Caco-2 (cell line): ENCODE data around the gene EFNA3. TPM values are rescaled to one million over a fixed set of nuclear protein-coding genes. Genes with fewer than 3 reads are reported as not detected.
A peak's percentile ranks its signal among the peaks of the same experiment; 100 is the strongest.

Experiments
- BruUV-seq: library from RNA; stranded (reverse); fragments of 400-500 nt; replicated peaks from 2 replicates; lab custom pipeline; 2021; lab: Mats Ljungman, UMichigan
- CTCF ChIA-PET: fragments of 300-600 bp; sonication (Branson Sonifier 250); formaldehyde crosslinking; loops from one replicate; lab custom pipeline; 2022; ENCODE audit warnings: antibody characterized with exemption; lab: Charles Lee
- POLR2A ChIA-PET: fragments of 300-600 bp; sonication (Branson Sonifier 250); formaldehyde crosslinking; loops from one replicate; lab custom pipeline; 2022; ENCODE audit warnings: antibody characterized with exemption; lab: Charles Lee
- DNase-seq, 2 experiments: peaks; one replicate each; pipeline versions ENCODE4 v3.0.0 to v3.0.0-alpha.2; 2020 to 2022
- H3K27me3 ChIP-seq: replicated peaks from 2 replicates; pipeline ENCODE4 v1.6.0; 2011; ENCODE audit warnings: low read length; ENCODE audit not compliant: control insufficient read depth, insufficient read depth
- H3K36me3 ChIP-seq: 2 replicates; pipeline ENCODE4 v1.5.1; 2011; ENCODE audit warnings: low read length; ENCODE audit not compliant: control insufficient read depth, insufficient read depth
- H3K4me1 ChIP-seq: fragments of 250-450 bp; sonication (Bioruptor Pico); 2 replicates; pipeline ENCODE4 v1.5.1; 2020; ENCODE audit warnings: mild to moderate bottlenecking
- H3K4me3 ChIP-seq: 2 replicates; pipeline ENCODE4 v1.5.1; 2011; ENCODE audit warnings: low read depth, mild to moderate bottlenecking, control low read depth, low read length
- H3K9me3 ChIP-seq: fragments of 250-450 bp; sonication (Bioruptor Pico); 2 replicates; pipeline ENCODE4 v1.5.1; 2020; ENCODE audit warnings: mild to moderate bottlenecking, moderate library complexity
- H3K27ac Mint-ChIP-seq: one replicate; pipeline ENCODE4 v1.8.0; 2022; ENCODE audit warnings: mixed read lengths; ENCODE audit not compliant: unreplicated experiment
- H3K27me3 Mint-ChIP-seq: one replicate; pipeline ENCODE4 v1.8.0; 2022; ENCODE audit warnings: mixed read lengths; ENCODE audit not compliant: insufficient read depth, unreplicated experiment
- H3K36me3 Mint-ChIP-seq: one replicate; pipeline ENCODE4 v1.8.0; 2022; ENCODE audit warnings: mild to moderate bottlenecking, mixed read lengths; ENCODE audit not compliant: insufficient read depth, unreplicated experiment
- H3K4me1 Mint-ChIP-seq: one replicate; pipeline ENCODE4 v1.8.0; 2022; ENCODE audit warnings: low read depth, mixed read lengths; ENCODE audit not compliant: unreplicated experiment
- H3K4me3 Mint-ChIP-seq: one replicate; pipeline ENCODE4 v1.8.0; 2022; ENCODE audit warnings: mild to moderate bottlenecking, moderate library complexity, mixed read lengths; ENCODE audit not compliant: unreplicated experiment
- H3K9me3 Mint-ChIP-seq: one replicate; pipeline ENCODE4 v1.8.0; 2022; ENCODE audit warnings: mixed read lengths; ENCODE audit not compliant: unreplicated experiment
- intact Hi-C: fragments of 100-400 bp; cut with micrococcal nuclease; formaldehyde crosslinking; loops from one replicate; pipeline ENCODE4 v1.10.0; 2022; ENCODE audit not compliant: unreplicated experiment
- total RNA-seq: library from RNA; stranded (reverse); gene quantifications from 2 replicates; pipeline ENCODE4 v1.2.3, GENCODE V29; 2022
- TF ChIP-seq, protein P1 (sequence below), 2 experiments: fragments of 200-600 bp in 1 of 2; IDR thresholded peaks; 1 replicate in 1 of 2; 2 replicates in 1 of 2; pipeline versions ENCODE4 v1.5.1 to v1.8.0; 2011 to 2022; ENCODE audit warnings: antibody characterized with exemption in 1 of 2, control low read depth in 1 of 2, inconsistent platforms in 1 of 2, low read depth in 1 of 2, low read length in 1 of 2, mild to moderate bottlenecking in 1 of 2, moderate library complexity in 1 of 2; ENCODE audit not compliant: insufficient read depth in 1 of 2, severe bottlenecking in 1 of 2, unreplicated experiment in 1 of 2

EFNA3 gene
- total RNA-seq, 1 experiment from 2014 or later: 3.5 TPM

DNA sequence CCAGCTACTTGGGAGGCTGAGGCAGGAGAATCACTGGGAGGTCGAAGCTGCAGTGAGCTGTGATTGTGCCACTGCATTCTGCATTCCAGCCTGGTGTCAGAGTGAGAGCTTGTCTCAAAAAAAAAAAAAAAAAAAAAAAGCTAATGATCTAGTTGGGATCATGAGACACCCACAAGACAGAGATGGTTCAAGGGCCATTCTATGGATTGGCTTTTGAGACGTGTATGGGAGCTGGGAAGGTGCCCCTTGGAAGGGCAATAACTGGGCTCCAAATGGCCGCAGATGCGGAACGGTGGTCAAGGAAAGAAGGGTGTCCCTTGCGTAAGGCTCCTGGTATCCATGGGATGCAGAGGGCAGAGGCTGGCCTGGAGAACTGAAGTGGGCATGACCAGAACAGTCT lies 34.3 kb upstream of the EFNA3 start:
- no peak overlapping the region for H3K27ac Mint-ChIP-seq
- no peaks in the 10 kb centered on the region for H3K9me3 ChIP-seq
- DNase-seq: no peak
- ChIA-PET CTCF (interaction anchor here (0.5 to 2.8 kb wide), 13 partner anchors 10 to 1413 kb away, joined by 3 to 24 read pairs (median 5); partner anchors contain the start of genes EFNA3 and PMVK), POLR2A (no interaction called here)
- no peak overlapping the region for H3K4me3 ChIP-seq
- H3K4me1 ChIP-seq: peaks cover 11% of the 10 kb centered on the region
- H3K36me3 ChIP-seq: no peaks in the 10 kb centered on the region
- no peaks in the 10 kb centered on the region for H3K27me3 Mint-ChIP-seq
- intact Hi-C loops: no loop called here
- H3K36me3 Mint-ChIP-seq: no peaks in the 10 kb centered on the region
- no peak overlapping the region for H3K4me3 Mint-ChIP-seq
- BruUV-seq: no TSS peak
- H3K27me3 ChIP-seq: no peaks in the 10 kb centered on the region
- no peaks in the 10 kb centered on the region for H3K9me3 Mint-ChIP-seq
- TF ChIP-seq, protein P1, sequence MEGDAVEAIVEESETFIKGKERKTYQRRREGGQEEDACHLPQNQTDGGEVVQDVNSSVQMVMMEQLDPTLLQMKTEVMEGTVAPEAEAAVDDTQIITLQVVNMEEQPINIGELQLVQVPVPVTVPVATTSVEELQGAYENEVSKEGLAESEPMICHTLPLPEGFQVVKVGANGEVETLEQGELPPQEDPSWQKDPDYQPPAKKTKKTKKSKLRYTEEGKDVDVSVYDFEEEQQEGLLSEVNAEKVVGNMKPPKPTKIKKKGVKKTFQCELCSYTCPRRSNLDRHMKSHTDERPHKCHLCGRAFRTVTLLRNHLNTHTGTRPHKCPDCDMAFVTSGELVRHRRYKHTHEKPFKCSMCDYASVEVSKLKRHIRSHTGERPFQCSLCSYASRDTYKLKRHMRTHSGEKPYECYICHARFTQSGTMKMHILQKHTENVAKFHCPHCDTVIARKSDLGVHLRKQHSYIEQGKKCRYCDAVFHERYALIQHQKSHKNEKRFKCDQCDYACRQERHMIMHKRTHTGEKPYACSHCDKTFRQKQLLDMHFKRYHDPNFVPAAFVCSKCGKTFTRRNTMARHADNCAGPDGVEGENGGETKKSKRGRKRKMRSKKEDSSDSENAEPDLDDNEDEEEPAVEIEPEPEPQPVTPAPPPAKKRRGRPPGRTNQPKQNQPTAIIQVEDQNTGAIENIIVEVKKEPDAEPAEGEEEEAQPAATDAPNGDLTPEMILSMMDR (IDR thresholded peaks at IDR 0.05; ENCODE audit: insufficient read depth in 1 of 2, low read depth in 1 of 2, low read length in 1 of 2, severe bottlenecking in 1 of 2, unreplicated experiment in 1 of 2): no peak
- H3K4me1 Mint-ChIP-seq: peaks cover 8% of the 10 kb centered on the region

DNA sequence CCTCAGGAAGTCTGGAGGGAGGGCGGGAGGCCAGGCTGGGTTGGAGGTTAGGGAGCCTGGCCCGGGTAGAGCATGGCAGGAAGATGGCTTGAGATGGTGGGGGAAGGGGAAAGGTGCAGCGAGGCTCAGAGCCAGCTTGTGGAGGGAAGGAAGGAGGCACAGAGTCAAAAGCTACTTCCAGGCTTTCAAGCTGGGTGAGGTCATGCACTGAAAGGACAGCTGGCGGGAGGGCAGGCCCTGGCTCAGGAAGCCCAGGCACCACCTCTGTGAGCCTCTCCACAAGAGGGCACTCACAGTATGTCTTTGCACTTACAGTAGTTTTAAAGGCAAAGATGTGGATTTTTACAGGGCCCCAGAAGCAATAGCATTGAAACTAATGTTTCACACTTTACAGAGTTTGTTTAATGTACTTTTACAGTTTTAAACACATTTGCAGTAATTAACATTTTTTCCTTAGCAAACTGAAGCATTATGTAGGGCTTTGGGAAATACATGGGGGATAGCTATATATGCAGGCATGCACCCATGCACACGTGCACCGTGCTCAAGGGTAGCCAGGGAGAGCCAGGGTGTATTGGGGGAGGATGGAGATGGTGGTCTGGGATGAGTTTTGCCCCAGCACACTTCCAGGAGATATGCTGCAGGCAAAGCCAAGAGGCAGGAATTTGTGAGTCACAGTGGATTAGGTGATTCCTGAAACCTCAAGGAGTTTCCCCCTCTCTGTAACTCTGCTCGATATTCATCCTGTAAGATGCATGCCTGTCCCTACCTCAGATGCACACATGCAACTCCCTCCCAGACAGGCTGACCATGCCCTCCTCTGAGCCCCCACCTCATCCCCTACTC lies 33.6 kb upstream of the EFNA3 start:
- TF ChIP-seq, protein P1 (IDR thresholded peaks at IDR 0.05; ENCODE audit: insufficient read depth in 1 of 2, low read depth in 1 of 2, low read length in 1 of 2, severe bottlenecking in 1 of 2, unreplicated experiment in 1 of 2): peak; percentile 73 to 84

DNA sequence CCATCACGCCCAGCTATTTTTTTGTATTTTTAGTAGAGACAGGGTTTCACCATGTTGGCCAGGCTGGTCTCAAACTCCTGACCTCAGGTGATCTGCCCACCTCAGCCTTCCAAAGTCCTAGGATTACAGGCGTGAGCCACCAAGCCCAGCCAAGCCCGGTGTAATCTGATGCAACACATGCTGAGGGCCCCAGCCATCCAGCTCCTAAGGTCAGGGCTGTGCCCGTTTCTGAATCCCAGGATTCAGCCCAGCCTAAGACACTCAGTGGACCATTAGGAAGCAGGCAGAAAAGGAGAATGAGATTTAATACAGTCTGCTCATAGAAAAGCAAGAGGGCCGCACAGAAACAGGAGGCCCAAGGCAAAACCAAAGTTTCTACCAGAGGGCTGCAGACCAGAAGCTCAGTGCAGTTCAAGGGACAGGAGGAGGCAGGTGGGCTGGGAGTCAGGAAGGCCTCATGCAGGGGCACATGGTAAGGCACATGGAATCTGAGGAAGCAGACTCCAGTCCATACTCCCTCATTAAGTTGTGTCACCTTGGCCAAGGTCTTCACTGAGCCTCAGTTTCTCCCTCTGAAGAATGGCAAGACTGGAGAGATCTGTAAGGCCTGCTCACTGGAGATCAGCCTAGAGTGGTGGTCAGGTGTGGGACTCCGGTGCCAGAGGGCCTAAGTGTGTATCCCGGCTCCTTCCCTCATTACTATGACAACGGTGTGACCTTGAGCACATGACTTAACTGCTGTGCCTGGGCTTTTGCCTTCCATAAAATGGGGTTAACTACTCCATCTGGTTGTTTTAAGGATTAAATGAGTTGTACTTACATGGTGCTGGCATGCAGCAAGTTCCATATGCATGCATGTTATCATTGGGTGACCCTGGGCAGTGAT lies 29.9 kb upstream of the EFNA3 start:
- no peaks in the 10 kb centered on the region for H3K9me3 ChIP-seq
- H3K4me3 Mint-ChIP-seq: no peak overlapping the region
- no peaks in the 10 kb centered on the region for H3K36me3 ChIP-seq
- no peak overlapping the region for H3K4me3 ChIP-seq
- DNase-seq: no peak
- CTCF ChIA-PET: interaction anchor here (0.6 to 2.3 kb wide), 4 partner anchors 9 to 76 kb away, joined by 3 to 9 read pairs (median 4); no protein-coding TSS in a partner anchor
- TF ChIP-seq, protein P1 (IDR thresholded peaks at IDR 0.05; ENCODE audit: insufficient read depth in 1 of 2, low read depth in 1 of 2, low read length in 1 of 2, severe bottlenecking in 1 of 2, unreplicated experiment in 1 of 2): no peak
- H3K27me3 Mint-ChIP-seq: no peaks in the 10 kb centered on the region
- no TSS peak for BruUV-seq
- H3K9me3 Mint-ChIP-seq: no peaks in the 10 kb centered on the region
- peaks cover 23% of the 10 kb centered on the region for H3K4me1 ChIP-seq
- peaks cover 23% of the 10 kb centered on the region for H3K4me1 Mint-ChIP-seq
- POLR2A ChIA-PET: no interaction called here
- H3K36me3 Mint-ChIP-seq: no peaks in the 10 kb centered on the region
- H3K27ac Mint-ChIP-seq: no peak overlapping the region
- H3K27me3 ChIP-seq: no peaks in the 10 kb centered on the region
- intact Hi-C loops: no loop called here

More for the DNA sequence above, 33.6 kb upstream of the EFNA3 start:
- Histone ChIP-seq H3K4me3 (no peak overlapping the region), H3K9me3 (no peaks in the 10 kb centered on the region), H3K27me3 (no peaks in the 10 kb centered on the region), H3K36me3 (no peaks in the 10 kb centered on the region), H3K4me1 (peaks cover 18% of the 10 kb centered on the region)
- CTCF ChIA-PET: interaction anchor here (0.5 to 2.8 kb wide), 16 partner anchors 11 to 1412 kb away, joined by 3 to 24 read pairs (median 5); partner anchors contain the start of genes EFNA3, PMVK and ZBTB7B
- Mint-ChIP-seq H3K9me3 (no peaks in the 10 kb centered on the region), H3K4me1 (peaks cover 15% of the 10 kb centered on the region), H3K36me3 (no peaks in the 10 kb centered on the region), H3K4me3 (no peak overlapping the region), H3K27ac (no peak overlapping the region), H3K27me3 (no peaks in the 10 kb centered on the region)
- peak; percentile 79 to 81 for DNase-seq
- POLR2A ChIA-PET: no interaction called here
- intact Hi-C loops: loop anchor here (1.0 kb wide), 2 partner anchors 16 to 39 kb away; no protein-coding TSS in a partner anchor
- no TSS peak for BruUV-seq
